HepG2 (cell line): ENCODE results near the gene SPON2. TPM values are rescaled to one million over a fixed set of nuclear protein-coding genes. Genes with fewer than 3 reads are reported as not detected.

Experiments used
- ATAC-seq: fragments of 200-7000 bp; cut with Tn5 transposase; 3 replicates; pipeline ENCODE4 v1.9.1; 2020; ENCODE audit warnings: mild to moderate bottlenecking, moderate library complexity
- BruUV-seq: library from RNA; stranded (reverse); fragments of 400-500 nt; replicated peaks from 2 replicates; lab custom pipeline; 2021; lab: Mats Ljungman, UMichigan
- CTCF ChIA-PET: fragments of 300-600 bp; formaldehyde crosslinking; extraction: SDS; loops from one replicate; lab custom pipeline; 2021; ENCODE audit warnings: low total read pairs, inconsistent platforms, low intra/inter-chr PET ratio; lab: Yijun Ruan, JAX
- POLR2A ChIA-PET: fragments of 350-600 bp; sonication (Branson Sonifier 250); formaldehyde crosslinking; loops from one replicate; lab custom pipeline; 2020; ENCODE audit warnings: antibody characterized with exemption, inconsistent platforms; lab: Yijun Ruan, JAX
- DNase-seq: peaks from one replicate; pipeline ENCODE4 v3.0.0-alpha.2; 2015; ENCODE audit warnings: low spot score
- FAIRE-seq: peaks from 3 replicates; lab custom pipeline; 2011; peaks lifted over from hg19 to GRCh38; lab: Jason Lieb, UNC
- H2AFZ ChIP-seq: one replicate; pipeline ENCODE4 v1.6.1; 2011; ENCODE audit warnings: low read length, inconsistent platforms
- H3K27ac ChIP-seq: fragments of 300-600 bp; 3 replicates; pipeline ENCODE4 v1.8.0; 2011; ENCODE audit warnings: mixed run types, mild to moderate bottlenecking, mixed read lengths, low read length, inconsistent platforms; ENCODE audit not compliant: insufficient read depth; ENCODE audit errors: extremely low read length
- H3K27me3 ChIP-seq, 2 experiments: fragments of 200-600 bp in 1 of 2; 2 replicates in 1 of 2; 3 replicates in 1 of 2; pipeline versions ENCODE4 v1.6.0 to v1.8.0; 2011; ENCODE audit warnings: low read length in 2 of 2, mild to moderate bottlenecking in 2 of 2, moderate library complexity in 2 of 2, inconsistent platforms in 1 of 2; ENCODE audit not compliant: insufficient read depth in 2 of 2, control insufficient read depth in 1 of 2
- H3K36me3 ChIP-seq, 2 experiments: fragments of 200-600 bp in 1 of 2; replicated peaks in 1 of 2; 2 replicates in 1 of 2; 3 replicates in 1 of 2; pipeline versions ENCODE4 v1.5.1 to v1.8.0; 2011; ENCODE audit warnings: low read length in 2 of 2, inconsistent platforms in 1 of 2; ENCODE audit not compliant: insufficient read depth in 2 of 2, control insufficient read depth in 1 of 2
- H3K4me1 ChIP-seq: 2 replicates; pipeline ENCODE4 v1.5.1; 2012; ENCODE audit warnings: low read length, inconsistent platforms; ENCODE audit not compliant: insufficient read depth
- H3K4me2 ChIP-seq: 2 replicates; pipeline ENCODE4 v1.6.0; 2011; ENCODE audit warnings: low read depth, low read length, inconsistent platforms
- H3K4me3 ChIP-seq, 3 experiments: fragments of 200-600 bp in 1 of 3; sonication (generic), shearing (Covaris generic) in 1 of 3; replicated peaks in 1 of 3; 2 replicates each; pipeline ENCODE4 v1.5.1; 2011 to 2016; ENCODE audit warnings: low read length in 3 of 3, inconsistent platforms in 2 of 3, low read depth in 2 of 3, mild to moderate bottlenecking in 2 of 3, control low read depth in 1 of 3, mixed read lengths in 1 of 3; ENCODE audit not compliant: insufficient read depth in 1 of 3
- H3K79me2 ChIP-seq: one replicate; pipeline ENCODE4 v1.6.1; 2011; ENCODE audit warnings: low read length, inconsistent platforms; ENCODE audit not compliant: insufficient read depth
- H3K9ac ChIP-seq: 2 replicates; pipeline ENCODE4 v1.6.0; 2011; ENCODE audit warnings: mild to moderate bottlenecking, low read depth, low read length, inconsistent platforms; ENCODE audit not compliant: insufficient read depth
- H3K9me3 ChIP-seq: 2 replicates; pipeline ENCODE4 v1.5.1; 2012; ENCODE audit warnings: mild to moderate bottlenecking, low read length
- H4K20me1 ChIP-seq: 2 replicates; pipeline ENCODE4 v1.6.0; 2011; ENCODE audit warnings: inconsistent platforms, mild to moderate bottlenecking, low read length, moderate library complexity; ENCODE audit not compliant: insufficient read depth
- GABPA ChIP-seq, 2 experiments: IDR thresholded peaks; 2 replicates each; pipeline ENCODE4 v1.6.1; 2011 to 2016; ENCODE audit warnings: low read depth in 2 of 2, low read length in 1 of 2, missing biosample characterization in 1 of 2, missing genetic modification characterization in 1 of 2
- HCFC1 ChIP-seq: fragments of 150-350 bp; IDR thresholded peaks from 2 replicates; pipeline ENCODE4 v1.6.1; 2014; ENCODE audit warnings: low read depth, low read length
- MED8 ChIP-seq: sonication (generic); formaldehyde crosslinking; IDR thresholded peaks from 2 replicates; pipeline ENCODE4 v1.8.1; 2023; ENCODE audit warnings: mild to moderate bottlenecking, missing genetic modification reagents; ENCODE audit not compliant: insufficient replicate concordance
- PAXIP1 ChIP-seq: sonication (generic); formaldehyde crosslinking; conservative IDR thresholded peaks from 2 replicates; pipeline ENCODE4 v1.4.0; 2020; ENCODE audit warnings: mild to moderate bottlenecking, missing genetic modification reagents, moderate library complexity
- SRY ChIP-seq: sonication (generic); formaldehyde crosslinking; IDR thresholded peaks from 2 replicates; pipeline ENCODE4 v1.8.0; 2022; ENCODE audit warnings: mild to moderate bottlenecking, missing genetic modification reagents
- THAP8 ChIP-seq: sonication (generic); formaldehyde crosslinking; IDR thresholded peaks from 2 replicates; pipeline ENCODE4 v1.5.1; 2020; ENCODE audit warnings: missing genetic modification reagents, mild to moderate bottlenecking, borderline replicate concordance
- ZFP36 ChIP-seq: fragments of 150-350 bp; IDR thresholded peaks from 2 replicates; pipeline ENCODE4 v1.6.1; 2018; ENCODE audit warnings: borderline replicate concordance, low read length, low read depth; ENCODE audit not compliant: partially characterized antibody
- ZKSCAN1 ChIP-seq: fragments of 150-350 bp; IDR thresholded peaks from 2 replicates; pipeline ENCODE4 v1.6.1; 2014; ENCODE audit warnings: low read length
- ZNF263 ChIP-seq: sonication (generic); formaldehyde crosslinking; IDR thresholded peaks from 2 replicates; pipeline ENCODE4 v1.4.0; 2020; ENCODE audit warnings: missing genetic modification reagents
- WGBS: methylation state at CpG from one replicate; pipeline ENCODE4 v1.1.6; 2017; ENCODE audit warnings: low lambda C conversion rate; 5-methylcytosine and 5-hydroxymethylcytosine counted together
- in situ Hi-C: cut with HindIII; loops from 2 replicates; pipeline ENCODE4 v1.10.0; 2017; ENCODE audit warnings: low pct_unique_long_range_greater_than_20kb; ENCODE audit not compliant: extremely low pct_ligation_motif_present
- intact Hi-C: fragments of 100-400 bp; cut with micrococcal nuclease; formaldehyde crosslinking; loops from one replicate; pipeline ENCODE4 v1.10.0; 2022; ENCODE audit not compliant: unreplicated experiment
- polyA plus RNA-seq, 8 experiments: library from polyadenylated mRNA; depleted of rRNA in 3 of 8; stranded (reverse) in 7 of 8; unstranded in 1 of 8; fragments of >200 nt; fragmentation: Illumina TruSeq in 4 of 8; extraction: Trizol in 4 of 8; gene quantifications; 2 replicates each; pipeline versions ENCODE4 v1.2.1 to v1.2.3, GENCODE V29; 2011 to 2016; ENCODE audit warnings: low read depth in 4 of 8, missing spikeins in 1 of 8, mixed read lengths in 1 of 8; ENCODE audit not compliant: insufficient read depth in 1 of 8
- total RNA-seq, 5 experiments: library from RNA; depleted of rRNA; stranded (reverse); fragments of >200 nt; fragmentation: Illumina TruSeq; extraction: Trizol; gene quantifications; 2 replicates each; pipeline ENCODE4 v1.2.3, GENCODE V29; 2016; ENCODE audit warnings: low read depth in 1 of 5
- TF ChIP-seq, protein P1 (sequence below): IDR thresholded peaks from 2 replicates; pipeline ENCODE4 v1.4.0; 2020; ENCODE audit warnings: mild to moderate bottlenecking, missing genetic modification reagents
- TF ChIP-seq, protein P2 (sequence below): sonication (generic); formaldehyde crosslinking; IDR thresholded peaks from 2 replicates; pipeline ENCODE4 v1.9.0; 2021; ENCODE audit warnings: missing genetic modification reagents, borderline replicate concordance
- TF ChIP-seq, protein P3 (sequence below): sonication (generic); formaldehyde crosslinking; IDR thresholded peaks from 2 replicates; pipeline ENCODE4 v1.5.0; 2020; ENCODE audit warnings: mild to moderate bottlenecking, low read depth, missing genetic modification reagents, borderline replicate concordance

SPON2 gene
- total and polyA plus RNA-seq, 2 of the 13 experiments (the other 11 are each of a cell fraction or from before 2014, with no cell fraction given): 17.4 to 55.2 TPM

- in situ Hi-C loops: loop anchor here (5.0 kb wide), 1 partner anchor 34 kb away; no protein-coding TSS in a partner anchor
- intact Hi-C loops: loop anchor here (1.0 to 2.0 kb wide), 2 partner anchors 32 to 76 kb away; partner anchors contain the start of gene CTBP1
- no peak overlapping the region for H2AFZ ChIP-seq
- H3K9me3 ChIP-seq: no peaks in the 10 kb centered on the region
- WGBS: 5% methylated on average over 14 of the region's 20 CpGs
- H3K27me3 ChIP-seq: peaks cover 0 to 1% of the 10 kb centered on the region in 2 experiments; a peak in 1 of 5 replicates
- peak overlapping the region; percentile 58 to 83 (median 81) for H3K4me3 ChIP-seq
- H4K20me1 ChIP-seq: no peaks in the 10 kb centered on the region
- ChIA-PET CTCF (no interaction called here), POLR2A (interaction anchor here (0.6 to 4.6 kb wide), 15 partner anchors 10 to 173 kb away, joined by 3 to 95 read pairs (median 6); partner anchors contain the start of genes CTBP1, MAEA and UVSSA)
- H3K27ac ChIP-seq: peak overlapping the region; percentile 78
- no TSS peak for BruUV-seq
- FAIRE-seq (peak; percentile 97), DNase-seq (peak; percentile 89), ATAC-seq (peak; percentile 78)
- peaks cover 63% of the 10 kb centered on the region for H3K4me1 ChIP-seq
- no peaks in the 10 kb centered on the region for H3K79me2 ChIP-seq
- peaks cover 3 to 9% of the 10 kb centered on the region in 2 experiments; a peak in 2 of 5 replicates for H3K36me3 ChIP-seq
- peak overlapping the region; percentile 93 for H3K4me2 ChIP-seq
- peak overlapping the region; percentile 74 for H3K9ac ChIP-seq
- TF ChIP-seq PAXIP1 (CRISPR knock-in tag) (peak; percentile 82), THAP8 (no peak), ZFP36 (no peak), MED8 (no peak), ZKSCAN1 (no peak), HCFC1 (no peak), GABPA (IDR thresholded peaks at IDR 0.05; ENCODE audit: low read depth, low read length) (no peak), GABPA (CRISPR knock-in tag; IDR thresholded peaks at IDR 0.05; ENCODE audit: low read depth) (no peak), SRY (CRISPR knock-in tag) (peak; percentile 54; the same call in 1 of the 2 replicates), ZNF263 (CRISPR knock-in tag) (peak; percentile 55)
- TF ChIP-seq, protein P1, sequence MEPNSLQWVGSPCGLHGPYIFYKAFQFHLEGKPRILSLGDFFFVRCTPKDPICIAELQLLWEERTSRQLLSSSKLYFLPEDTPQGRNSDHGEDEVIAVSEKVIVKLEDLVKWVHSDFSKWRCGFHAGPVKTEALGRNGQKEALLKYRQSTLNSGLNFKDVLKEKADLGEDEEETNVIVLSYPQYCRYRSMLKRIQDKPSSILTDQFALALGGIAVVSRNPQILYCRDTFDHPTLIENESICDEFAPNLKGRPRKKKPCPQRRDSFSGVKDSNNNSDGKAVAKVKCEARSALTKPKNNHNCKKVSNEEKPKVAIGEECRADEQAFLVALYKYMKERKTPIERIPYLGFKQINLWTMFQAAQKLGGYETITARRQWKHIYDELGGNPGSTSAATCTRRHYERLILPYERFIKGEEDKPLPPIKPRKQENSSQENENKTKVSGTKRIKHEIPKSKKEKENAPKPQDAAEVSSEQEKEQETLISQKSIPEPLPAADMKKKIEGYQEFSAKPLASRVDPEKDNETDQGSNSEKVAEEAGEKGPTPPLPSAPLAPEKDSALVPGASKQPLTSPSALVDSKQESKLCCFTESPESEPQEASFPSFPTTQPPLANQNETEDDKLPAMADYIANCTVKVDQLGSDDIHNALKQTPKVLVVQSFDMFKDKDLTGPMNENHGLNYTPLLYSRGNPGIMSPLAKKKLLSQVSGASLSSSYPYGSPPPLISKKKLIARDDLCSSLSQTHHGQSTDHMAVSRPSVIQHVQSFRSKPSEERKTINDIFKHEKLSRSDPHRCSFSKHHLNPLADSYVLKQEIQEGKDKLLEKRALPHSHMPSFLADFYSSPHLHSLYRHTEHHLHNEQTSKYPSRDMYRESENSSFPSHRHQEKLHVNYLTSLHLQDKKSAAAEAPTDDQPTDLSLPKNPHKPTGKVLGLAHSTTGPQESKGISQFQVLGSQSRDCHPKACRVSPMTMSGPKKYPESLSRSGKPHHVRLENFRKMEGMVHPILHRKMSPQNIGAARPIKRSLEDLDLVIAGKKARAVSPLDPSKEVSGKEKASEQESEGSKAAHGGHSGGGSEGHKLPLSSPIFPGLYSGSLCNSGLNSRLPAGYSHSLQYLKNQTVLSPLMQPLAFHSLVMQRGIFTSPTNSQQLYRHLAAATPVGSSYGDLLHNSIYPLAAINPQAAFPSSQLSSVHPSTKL (CRISPR knock-in tag): peak; percentile 57; the same call in 1 of the 2 replicates
- TF ChIP-seq, protein P2, sequence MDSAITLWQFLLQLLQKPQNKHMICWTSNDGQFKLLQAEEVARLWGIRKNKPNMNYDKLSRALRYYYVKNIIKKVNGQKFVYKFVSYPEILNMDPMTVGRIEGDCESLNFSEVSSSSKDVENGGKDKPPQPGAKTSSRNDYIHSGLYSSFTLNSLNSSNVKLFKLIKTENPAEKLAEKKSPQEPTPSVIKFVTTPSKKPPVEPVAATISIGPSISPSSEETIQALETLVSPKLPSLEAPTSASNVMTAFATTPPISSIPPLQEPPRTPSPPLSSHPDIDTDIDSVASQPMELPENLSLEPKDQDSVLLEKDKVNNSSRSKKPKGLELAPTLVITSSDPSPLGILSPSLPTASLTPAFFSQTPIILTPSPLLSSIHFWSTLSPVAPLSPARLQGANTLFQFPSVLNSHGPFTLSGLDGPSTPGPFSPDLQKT (CRISPR knock-in tag): no peak
- TF ChIP-seq, protein P3, sequence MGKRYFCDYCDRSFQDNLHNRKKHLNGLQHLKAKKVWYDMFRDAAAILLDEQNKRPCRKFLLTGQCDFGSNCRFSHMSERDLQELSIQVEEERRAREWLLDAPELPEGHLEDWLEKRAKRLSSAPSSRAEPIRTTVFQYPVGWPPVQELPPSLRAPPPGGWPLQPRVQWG (CRISPR knock-in tag): no peak
These were observed 781 bp upstream of the SPON2 start for GRCh38 chr4:1172971-1173757.
